ENCODE data around the gene RNF114.
"Not testable (repeated sequence)": the region's sequence is repeated elsewhere in the genome, so short reads cannot be mapped to it uniquely, and the experiment has no call there.

The RNF114 gene

DNA sequence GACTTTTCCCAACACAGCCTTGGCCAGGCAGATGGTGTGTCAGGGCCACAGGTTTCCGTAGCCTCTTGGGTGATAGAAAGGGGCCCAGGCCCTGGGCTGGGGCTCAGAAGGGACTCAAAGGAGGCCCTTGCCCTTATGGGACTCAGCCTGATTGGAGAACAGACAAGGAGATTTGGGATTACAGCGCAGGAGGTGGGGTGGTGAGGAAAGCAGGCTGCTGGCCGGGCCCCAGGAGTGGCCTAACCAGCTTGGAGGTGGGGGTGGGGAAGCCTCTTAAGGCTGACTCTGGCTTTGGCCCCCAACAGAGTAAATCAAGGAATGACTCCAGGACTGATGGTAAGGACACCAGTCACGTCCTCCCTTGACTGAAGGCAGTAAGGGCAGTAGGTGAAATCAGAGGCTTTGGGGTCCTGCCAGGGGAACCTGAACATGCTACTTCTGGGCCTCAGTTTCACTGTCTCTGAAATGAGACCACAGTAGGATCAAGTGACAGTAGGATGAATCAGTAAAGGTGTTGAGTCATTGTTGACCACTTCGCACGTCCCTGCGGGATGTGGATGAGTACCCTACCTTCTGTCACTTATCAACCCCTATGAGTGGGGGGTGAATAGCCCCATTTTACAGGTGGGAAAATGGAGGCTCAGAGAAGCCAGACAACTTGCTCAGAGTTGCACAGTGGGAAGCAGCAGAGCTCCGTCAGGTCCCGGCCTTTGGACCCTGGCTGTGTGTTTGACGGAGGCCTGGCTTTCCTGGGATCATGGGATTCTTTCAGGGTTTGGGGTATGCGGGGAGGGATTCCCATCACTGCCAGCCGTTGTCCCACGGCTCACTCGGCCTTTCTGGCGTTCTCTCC, 51.0 kb downstream of the RNF114 start:
- no peak for FAIRE-seq

DNA sequence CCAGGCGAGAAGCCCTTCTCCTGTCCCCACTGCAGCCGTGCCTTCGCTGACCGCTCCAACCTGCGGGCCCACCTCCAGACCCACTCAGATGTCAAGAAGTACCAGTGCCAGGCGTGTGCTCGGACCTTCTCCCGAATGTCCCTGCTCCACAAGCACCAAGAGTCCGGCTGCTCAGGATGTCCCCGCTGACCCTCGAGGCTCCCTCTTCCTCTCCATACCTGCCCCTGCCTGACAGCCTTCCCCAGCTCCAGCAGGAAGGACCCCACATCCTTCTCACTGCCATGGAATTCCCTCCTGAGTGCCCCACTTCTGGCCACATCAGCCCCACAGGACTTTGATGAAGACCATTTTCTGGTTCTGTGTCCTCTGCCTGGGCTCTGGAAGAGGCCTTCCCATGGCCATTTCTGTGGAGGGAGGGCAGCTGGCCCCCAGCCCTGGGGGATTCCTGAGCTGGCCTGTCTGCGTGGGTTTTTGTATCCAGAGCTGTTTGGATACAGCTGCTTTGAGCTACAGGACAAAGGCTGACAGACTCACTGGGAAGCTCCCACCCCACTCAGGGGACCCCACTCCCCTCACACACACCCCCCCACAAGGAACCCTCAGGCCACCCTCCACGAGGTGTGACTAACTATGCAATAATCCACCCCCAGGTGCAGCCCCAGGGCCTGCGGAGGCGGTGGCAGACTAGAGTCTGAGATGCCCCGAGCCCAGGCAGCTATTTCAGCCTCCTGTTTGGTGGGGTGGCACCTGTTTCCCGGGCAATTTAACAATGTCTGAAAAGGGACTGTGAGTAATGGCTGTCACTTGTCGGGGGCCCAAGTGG, 51.9 kb downstream of the RNF114 start:
- FAIRE-seq = no peak

- FAIRE-seq = no peak
Observed at GRCh38 chr20:49989234-49990065, 53.3 kb downstream of the RNF114 start.

DNA sequence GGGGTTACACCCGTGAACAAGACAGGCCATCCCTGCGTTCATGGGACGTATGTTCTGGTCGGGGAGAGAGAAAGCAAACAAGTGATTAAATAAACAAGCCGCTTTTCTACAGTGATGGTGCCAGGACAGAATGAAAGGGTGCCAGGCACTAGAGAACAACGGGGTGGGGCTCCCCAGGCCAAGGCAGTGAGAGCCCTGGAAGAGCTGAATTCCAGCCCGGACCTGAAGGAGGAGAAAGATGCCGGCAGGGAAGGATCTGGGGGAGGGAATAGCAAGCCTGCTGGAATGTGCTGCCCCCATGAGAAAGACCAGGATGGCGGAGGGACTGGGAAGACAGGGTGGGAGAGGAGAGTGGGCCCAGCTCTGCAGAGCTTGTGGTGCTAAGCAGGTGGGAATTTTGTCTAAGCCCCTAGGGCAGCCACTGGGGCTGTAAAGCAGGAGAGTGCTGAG, 54.1 kb downstream of the RNF114 start:
- no peak for FAIRE-seq

DNA sequence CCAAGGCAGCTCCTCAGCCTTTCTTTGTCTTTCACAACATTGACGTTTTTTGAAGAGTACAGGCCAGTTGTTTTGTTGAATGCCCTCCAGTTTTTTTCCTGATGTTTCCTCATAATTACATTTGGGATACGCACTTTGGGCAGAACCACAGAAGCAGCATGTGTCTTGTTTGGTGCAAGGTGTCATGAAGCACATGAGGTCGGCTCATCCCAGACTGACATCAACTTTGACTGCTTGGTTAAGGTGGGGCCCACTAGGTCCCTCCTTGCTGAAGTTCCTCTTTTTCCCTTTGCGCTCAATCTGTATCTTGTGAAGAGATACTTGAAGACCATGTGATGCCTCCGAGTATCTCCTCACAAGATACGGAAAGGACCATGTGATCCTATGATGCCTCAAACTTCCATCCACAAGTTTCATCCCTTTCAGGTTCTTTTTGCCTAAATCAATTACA, 57.1 kb downstream of the RNF114 start:
- no peak for FAIRE-seq

GRCh38 chr20:49995586-49995985, 59.4 kb downstream of the RNF114 start:
- no peak for FAIRE-seq

DNA sequence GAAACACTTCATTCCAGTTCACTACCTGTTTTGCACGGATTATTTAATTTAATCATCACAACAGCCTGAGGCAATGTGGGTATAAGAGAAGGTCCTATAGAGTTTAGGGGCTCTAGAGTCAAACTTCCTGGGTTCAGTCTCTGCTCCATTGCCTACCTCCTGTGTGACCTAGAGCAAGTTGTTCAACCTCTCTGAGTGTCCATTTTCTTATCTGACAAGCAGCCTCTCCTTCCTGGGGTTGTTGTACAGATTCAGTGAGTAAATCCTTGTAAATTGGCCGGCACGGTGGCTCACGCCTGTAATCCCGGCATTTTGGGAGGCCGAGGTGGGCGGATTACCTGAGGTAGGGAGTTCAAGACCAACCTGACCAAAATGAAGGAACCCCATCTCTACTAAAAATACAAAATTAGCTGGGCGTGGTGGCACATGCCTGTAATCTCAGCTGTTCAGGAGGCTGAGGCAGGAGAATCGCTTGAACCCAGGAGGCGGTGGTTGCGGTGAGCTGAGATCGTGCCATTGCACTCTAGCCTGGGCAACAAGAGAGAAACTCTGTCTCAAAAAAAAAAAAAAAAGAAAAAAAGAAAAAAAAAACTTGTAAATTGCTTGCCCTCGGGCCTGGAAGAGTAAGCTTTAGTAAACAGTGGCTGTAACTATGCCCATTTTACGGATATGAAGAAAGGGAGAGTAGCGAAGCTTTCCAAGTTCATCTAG, 62.4 kb downstream of the RNF114 start:
- FAIRE-seq = not testable (repeated sequence)

GRCh38 chr20:49999329-49999728, 63.1 kb downstream of the RNF114 start:
- FAIRE-seq = no peak

DNA sequence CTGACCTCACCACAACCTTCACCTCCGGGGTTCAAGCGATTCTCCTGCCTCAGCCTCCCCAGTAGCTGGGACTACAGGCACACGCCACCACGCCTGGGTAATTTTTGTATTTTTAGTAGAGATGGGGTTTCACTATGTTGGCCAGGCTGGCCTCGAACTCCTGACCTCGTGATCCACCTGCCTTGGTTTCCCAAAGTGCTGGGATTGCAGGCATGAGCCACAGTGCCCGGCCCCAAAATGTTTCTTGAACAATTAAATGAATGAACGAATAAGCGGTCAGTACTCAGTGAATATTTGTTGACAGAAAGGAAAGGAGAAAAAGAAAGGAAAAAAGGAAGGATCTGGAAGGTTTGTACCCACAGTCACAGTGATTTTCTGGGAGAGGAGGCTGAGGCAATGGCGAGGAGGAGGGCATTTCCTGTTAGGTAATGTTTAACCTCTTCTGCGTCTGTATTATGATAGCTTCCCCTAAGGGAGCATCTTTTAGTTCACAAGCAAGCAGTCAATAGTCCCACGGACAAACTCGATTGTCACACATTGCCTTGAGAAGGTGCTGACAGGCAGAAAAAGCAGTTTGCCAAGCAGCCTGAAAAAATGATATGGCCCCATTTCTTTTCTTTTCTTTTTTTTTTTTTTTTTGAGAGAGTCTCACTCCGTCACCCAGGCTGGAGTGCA, 64.5 kb downstream of the RNF114 start:
- not testable (repeated sequence) for FAIRE-seq

- no peak for FAIRE-seq
Observed at GRCh38 chr20:50001784-50002311, 65.7 kb downstream of the RNF114 start.

DNA sequence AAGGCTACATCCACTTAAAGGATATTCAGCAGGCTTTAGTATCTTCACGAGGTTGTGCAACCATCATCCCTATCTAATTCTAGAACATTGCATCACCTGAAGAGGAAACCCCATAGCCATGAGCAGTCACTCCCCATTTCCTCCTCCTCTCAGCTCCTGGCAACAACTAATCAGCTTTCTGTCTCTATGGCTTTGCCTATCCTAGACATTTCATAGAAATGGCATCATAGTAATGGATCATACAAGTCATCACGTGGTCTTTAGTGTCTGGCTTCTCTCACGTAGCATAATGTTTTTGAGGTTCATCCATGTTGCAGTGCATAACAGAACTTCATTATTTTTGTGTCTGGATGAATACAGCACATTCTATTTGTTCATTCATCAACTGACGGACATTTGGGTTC, 67.1 kb downstream of the RNF114 start:
- FAIRE-seq = no peak
